HG03558 (cell line): ENCODE results near the gene ANGEL2.

Experiments used
- ATAC-seq: cut with Tn5 transposase; IDR thresholded peaks from one replicate; pipeline ENCODE4 v1.9.1; 2021; ENCODE audit warnings: moderate number of reproducible peaks; ENCODE audit not compliant: unreplicated experiment; ENCODE audit errors: extremely low read depth

The ANGEL2 gene

GRCh38 chr1:212955961-212956620 lies 59.6 kb downstream of the ANGEL2 start:
- no peak for ATAC-seq

- no peak for ATAC-seq
Observed at GRCh38 chr1:212955098-212955497, 60.6 kb downstream of the ANGEL2 start.

GRCh38 chr1:212954514-212954913 lies 61.2 kb downstream of the ANGEL2 start:
- ATAC-seq: no peak

DNA sequence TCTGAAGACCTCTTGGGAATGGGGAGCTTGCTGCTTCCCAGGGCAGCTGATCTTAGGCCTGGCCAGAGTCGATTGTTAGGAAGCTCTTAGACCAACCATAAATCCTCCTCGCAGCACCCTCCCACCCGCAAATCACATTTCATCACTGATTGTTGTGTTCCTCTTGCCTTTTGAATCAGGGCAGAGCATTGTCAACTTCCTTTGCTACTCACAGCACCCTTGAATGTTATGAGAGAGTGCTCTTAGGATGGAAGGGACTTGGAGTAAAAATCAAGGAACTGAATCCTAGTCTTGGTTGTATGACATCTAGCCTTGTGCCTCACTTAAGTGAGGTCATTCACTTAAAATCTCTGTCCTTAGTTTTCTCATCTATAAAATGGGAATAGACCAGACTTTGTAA lies 62.3 kb downstream of the ANGEL2 start:
- ATAC-seq: no peak

DNA sequence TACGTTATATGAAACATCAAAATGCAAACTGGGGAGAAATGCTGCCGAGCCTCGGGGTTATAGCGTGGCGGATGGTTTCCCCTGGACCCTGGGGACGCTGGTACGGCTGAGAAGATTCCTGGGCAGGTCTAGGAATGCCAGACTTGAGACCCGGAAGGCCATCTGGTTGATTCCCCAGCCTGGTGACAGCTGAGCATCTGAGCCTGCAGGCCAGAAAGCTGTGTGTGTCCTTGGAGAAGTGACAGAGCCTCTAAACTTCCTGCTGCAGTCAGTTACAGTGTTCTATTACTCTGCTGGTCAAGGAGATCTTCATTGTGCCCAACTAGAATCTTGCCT lies 63.1 kb downstream of the ANGEL2 start:
- ATAC-seq: no peak

DNA sequence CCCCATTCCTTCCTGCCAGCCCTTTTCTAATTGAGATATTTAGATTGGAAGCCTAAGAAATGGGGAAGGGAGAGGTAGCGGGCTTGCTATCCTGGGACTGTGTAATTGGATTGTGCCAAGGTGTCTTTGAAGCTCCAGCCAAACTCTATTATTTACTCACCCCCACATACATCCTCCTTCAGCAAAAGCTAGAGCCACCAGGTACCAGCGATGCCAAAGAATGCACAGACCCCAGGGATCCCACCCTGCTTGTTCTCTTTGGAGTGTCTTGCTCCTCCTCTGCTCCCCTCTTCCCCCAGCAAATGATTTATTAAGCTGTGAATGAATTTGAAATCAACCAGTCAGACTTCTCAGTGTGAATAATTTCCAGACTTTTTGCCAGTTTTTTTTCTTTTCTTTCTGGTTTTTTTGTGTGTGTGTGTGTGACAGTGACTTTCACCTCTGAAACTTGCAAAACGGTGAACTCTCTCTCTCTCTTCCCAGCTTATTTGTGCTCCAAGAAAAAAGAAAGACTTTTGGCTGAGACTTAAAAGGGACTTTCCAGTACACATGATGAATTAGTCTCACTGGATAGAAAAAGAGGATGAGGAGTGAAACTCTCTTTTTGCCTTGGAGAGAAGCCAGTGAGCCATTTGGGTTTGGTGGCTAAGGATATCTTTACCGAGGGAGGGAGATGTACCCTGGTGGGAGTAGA lies 63.6 kb downstream of the ANGEL2 start:
- no peak for ATAC-seq

DNA sequence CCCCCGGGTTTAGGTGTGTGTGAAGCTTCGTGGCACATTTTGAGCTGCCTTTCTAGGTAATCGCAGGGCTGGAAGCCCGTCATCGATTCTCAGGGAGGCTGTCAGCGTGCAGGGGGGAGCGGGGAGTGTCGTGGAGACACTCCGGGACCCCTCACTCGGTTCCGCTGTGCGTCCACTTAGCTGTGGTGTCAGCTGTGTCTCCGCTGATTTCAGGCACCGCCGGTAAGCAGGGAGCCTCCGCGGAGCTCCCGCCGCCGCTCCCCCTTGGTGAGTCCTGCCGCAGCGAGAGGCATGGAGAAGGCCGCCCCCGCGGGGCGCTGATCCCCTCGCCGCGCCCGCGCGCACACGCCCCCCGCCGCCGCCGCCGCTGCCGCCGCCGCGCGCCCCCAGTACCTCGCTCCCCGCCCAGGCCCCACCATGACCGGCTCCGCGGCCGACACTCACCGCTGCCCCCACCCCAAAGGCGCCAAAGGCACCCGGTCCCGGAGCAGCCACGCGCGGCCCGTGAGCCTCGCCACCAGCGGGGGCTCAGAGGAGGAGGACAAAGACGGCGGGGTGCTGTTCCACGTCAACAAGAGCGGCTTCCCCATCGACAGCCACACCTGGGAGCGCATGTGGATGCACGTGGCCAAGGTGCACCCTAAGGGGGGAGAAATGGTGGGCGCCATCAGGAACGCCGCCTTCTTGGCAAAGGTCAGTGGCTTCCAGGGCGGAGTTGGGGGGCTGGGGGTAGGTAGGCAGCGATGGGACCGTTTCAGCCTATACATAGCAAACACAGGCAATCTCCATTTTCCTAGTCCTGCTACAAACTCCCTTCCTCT lies 64.3 kb downstream of the ANGEL2 start:
- no peak for ATAC-seq

- ATAC-seq: peak; percentile 91
Observed at GRCh38 chr1:212950243-212951125, 65.2 kb downstream of the ANGEL2 start, which contains the start of gene VASH2. TSS of gene VASH2 (plus strand) at chr1:212950541. CDS start at chr1:212951543, 1,002 bp downstream.

- no peak for ATAC-seq
Observed at GRCh38 chr1:212949771-212950170, 65.9 kb downstream of the ANGEL2 start.

GRCh38 chr1:212946872-212947271 lies 68.8 kb downstream of the ANGEL2 start:
- no peak for ATAC-seq

GRCh38 chr1:212945463-212946160 lies 70.1 kb downstream of the ANGEL2 start:
- ATAC-seq: no peak

- ATAC-seq: no peak
Observed at GRCh38 chr1:212945056-212945455, 70.6 kb downstream of the ANGEL2 start.

DNA sequence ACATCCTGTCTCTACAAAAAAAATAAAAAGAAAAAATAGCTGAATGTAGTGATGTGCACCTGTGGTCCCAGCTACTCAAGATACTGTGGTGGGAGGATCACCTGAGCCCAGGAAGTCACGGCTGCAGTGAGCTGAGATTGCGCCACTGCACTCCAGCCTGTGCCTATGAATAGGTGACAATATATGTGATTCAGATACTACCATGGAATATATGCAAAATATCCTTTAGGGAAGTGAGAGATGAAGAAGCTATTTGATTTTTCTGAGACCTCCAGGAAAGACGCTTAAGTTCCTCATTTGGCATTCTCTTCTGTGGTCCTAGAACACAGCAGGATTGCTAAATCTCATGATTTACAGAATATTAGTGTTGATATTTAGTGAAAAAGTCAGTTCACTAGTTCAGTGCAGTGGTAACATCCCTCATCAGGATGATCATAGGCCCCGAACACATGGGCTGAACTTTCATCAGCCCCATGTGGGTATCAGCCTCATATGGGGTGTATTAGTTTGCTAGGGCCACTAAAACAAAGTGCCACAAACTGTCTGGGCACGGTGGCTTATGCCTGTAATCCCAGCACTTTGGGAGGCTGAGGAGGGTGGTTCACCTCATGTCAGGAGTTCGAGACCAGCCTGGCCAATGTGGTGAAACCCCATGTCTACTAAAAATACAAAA lies 71.3 kb downstream of the ANGEL2 start:
- ATAC-seq: no peak

- no peak for ATAC-seq
Observed at GRCh38 chr1:212943393-212943710, 72.3 kb downstream of the ANGEL2 start.

GRCh38 chr1:212942679-212943392 lies 72.8 kb downstream of the ANGEL2 start:
- ATAC-seq: no peak
